ENCODE measurements around the gene ETV1.

ETV1 gene

DNA sequence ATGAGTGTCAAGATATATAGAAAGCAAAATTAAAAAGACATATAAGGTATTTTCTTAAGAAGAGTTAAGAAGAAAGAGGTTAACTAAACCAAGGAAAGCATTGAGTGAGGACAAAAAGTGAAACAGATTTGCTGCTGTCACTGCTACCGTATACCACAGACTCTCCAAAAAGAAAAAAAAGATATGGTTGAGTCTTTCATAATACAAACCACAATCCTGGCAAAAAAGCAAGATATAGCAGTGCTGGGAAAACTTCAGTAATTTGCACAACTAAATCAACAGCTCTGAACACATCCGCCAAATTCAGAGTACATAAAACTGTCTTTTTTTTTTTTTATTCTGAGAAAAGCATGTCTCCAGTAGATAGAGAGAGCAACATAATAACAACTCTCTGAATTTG, 114.7 kb downstream of the ETV1 start:
- Histone ChIP-seq H3K27me3 (ENCODE audit: control insufficient read depth in 1 of 2, insufficient read depth in 2 of 2, low read length in 2 of 2) (no peaks in the 10 kb centered on the region), H3K4me3 (ENCODE audit: low read depth in 1 of 2, low read length in 2 of 2) (no peak overlapping the region), H3K4me1 (ENCODE audit: insufficient read depth, low read length) (no peaks in the 10 kb centered on the region), H3K27ac (ENCODE audit: low read depth, low read length) (no peak overlapping the region), H3K9ac (ENCODE audit: low read length) (no peak overlapping the region), H3K36me3 (ENCODE audit: insufficient read depth, low read length) (no peaks in the 10 kb centered on the region), H3K9me3 (ENCODE audit: low read length) (no peaks in the 10 kb centered on the region)

DNA sequence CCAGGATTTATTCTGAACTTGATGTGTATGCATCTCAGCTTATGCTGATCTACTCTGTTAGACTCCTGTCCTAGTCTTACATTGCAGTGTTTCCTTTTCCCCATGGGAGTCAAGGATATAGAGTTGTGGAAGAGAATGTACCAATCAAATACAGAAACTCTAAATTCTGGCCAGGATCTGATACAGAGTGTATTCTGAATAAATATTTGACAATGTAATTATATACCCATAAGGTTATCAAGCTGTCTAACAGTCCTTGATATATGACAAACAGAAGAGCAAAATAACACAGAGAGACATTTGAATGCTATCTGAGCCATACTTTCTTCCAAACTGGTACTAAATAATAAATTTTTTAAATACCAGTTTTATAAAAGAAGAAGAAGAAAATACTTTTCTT, 116.8 kb downstream of the ETV1 start:
- Histone ChIP-seq H3K27ac (ENCODE audit: low read depth, low read length) (no peak overlapping the region), H3K4me3 (ENCODE audit: low read depth in 1 of 2, low read length in 2 of 2) (no peak overlapping the region), H3K9me3 (ENCODE audit: low read length) (no peaks in the 10 kb centered on the region), H3K9ac (ENCODE audit: low read length) (no peak overlapping the region), H3K36me3 (ENCODE audit: insufficient read depth, low read length) (no peaks in the 10 kb centered on the region), H3K27me3 (ENCODE audit: control insufficient read depth in 1 of 2, insufficient read depth in 2 of 2, low read length in 2 of 2) (no peaks in the 10 kb centered on the region), H3K4me1 (ENCODE audit: insufficient read depth, low read length) (no peaks in the 10 kb centered on the region)

DNA sequence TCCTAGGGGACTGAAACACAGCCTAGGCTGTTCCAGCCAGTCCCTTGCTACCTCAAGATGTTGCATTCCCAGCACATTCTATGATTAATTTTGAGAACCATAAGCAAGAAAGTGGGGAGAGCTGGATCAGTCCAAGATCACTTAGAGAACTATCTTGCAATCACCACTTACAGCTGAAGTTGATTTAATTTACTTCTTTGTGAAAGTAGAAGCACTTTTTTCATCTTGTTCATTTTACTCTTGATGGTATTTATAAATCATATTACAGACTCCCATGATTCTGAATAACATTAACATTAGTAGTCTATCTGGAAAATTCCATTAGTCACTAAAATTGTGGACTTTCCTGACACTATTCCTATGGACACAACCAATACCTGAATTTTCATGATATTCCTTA, 118.5 kb downstream of the ETV1 start:
- Histone ChIP-seq H3K36me3 (ENCODE audit: insufficient read depth, low read length) (no peaks in the 10 kb centered on the region), H3K4me1 (ENCODE audit: insufficient read depth, low read length) (no peaks in the 10 kb centered on the region), H3K9ac (ENCODE audit: low read length) (no peak overlapping the region), H3K4me3 (ENCODE audit: low read depth in 1 of 2, low read length in 2 of 2) (no peak overlapping the region), H3K27me3 (ENCODE audit: control insufficient read depth in 1 of 2, insufficient read depth in 2 of 2, low read length in 2 of 2) (no peaks in the 10 kb centered on the region), H3K27ac (ENCODE audit: low read depth, low read length) (no peak overlapping the region), H3K9me3 (ENCODE audit: low read length) (no peaks in the 10 kb centered on the region)

DNA sequence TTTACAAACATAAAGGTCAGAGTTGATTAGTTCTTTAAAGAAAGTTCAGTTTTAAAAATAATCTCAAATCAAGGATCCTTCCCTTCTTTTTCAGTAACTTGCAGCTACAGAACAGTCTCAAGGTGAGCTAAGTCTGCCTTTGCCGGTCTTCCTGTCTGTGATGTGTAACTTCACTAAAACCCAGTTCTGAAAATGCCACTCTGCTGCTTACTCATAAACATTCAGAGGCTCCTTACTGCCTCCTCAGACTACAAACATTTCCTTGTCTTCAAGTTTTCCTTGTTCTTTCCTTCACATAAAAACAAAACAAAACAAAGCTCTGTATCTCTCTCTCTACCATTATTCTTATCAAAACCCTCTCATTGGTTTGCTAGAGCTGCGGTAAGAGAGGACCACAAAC, 128.7 kb downstream of the ETV1 start:
- H3K27me3 ChIP-seq (ENCODE audit: control insufficient read depth in 1 of 2, insufficient read depth in 2 of 2, low read length in 2 of 2) = no peaks in the 10 kb centered on the region
- H3K4me1 ChIP-seq (ENCODE audit: insufficient read depth, low read length) = no peaks in the 10 kb centered on the region
- no peak overlapping the region for H3K27ac ChIP-seq (ENCODE audit: low read depth, low read length)
- no peak overlapping the region for H3K4me3 ChIP-seq (ENCODE audit: low read depth in 1 of 2, low read length in 2 of 2)
- no peaks in the 10 kb centered on the region for H3K36me3 ChIP-seq (ENCODE audit: insufficient read depth, low read length)
- no peak overlapping the region for H3K9ac ChIP-seq (ENCODE audit: low read length)
- H3K9me3 ChIP-seq (ENCODE audit: low read length) = no peaks in the 10 kb centered on the region

DNA sequence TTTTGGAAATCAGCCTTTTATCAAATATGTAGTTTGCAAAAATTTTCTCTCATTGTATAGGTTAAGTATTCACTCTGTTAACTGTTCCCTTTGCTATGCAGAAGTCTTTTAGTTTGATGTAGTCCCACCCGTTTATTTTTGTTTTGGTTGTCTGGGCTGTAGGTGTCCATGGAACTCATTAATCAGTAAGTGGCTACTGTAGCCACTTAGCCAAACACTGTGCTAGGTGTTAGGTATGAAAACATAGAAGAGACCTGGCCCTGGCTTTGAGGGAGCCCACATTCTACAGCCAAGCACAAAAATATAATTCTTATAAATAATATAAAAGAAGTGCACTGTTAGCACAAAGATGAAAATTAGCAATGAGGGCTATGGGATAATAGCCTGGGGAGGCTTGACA, 133.5 kb downstream of the ETV1 start:
- Histone ChIP-seq H3K4me1 (ENCODE audit: insufficient read depth, low read length) (no peaks in the 10 kb centered on the region), H3K36me3 (ENCODE audit: insufficient read depth, low read length) (no peaks in the 10 kb centered on the region), H3K27me3 (ENCODE audit: control insufficient read depth in 1 of 2, insufficient read depth in 2 of 2, low read length in 2 of 2) (no peaks in the 10 kb centered on the region), H3K4me3 (ENCODE audit: low read depth in 1 of 2, low read length in 2 of 2) (no peak overlapping the region), H3K27ac (ENCODE audit: low read depth, low read length) (no peak overlapping the region), H3K9ac (ENCODE audit: low read length) (no peak overlapping the region), H3K9me3 (ENCODE audit: low read length) (no peaks in the 10 kb centered on the region)

DNA sequence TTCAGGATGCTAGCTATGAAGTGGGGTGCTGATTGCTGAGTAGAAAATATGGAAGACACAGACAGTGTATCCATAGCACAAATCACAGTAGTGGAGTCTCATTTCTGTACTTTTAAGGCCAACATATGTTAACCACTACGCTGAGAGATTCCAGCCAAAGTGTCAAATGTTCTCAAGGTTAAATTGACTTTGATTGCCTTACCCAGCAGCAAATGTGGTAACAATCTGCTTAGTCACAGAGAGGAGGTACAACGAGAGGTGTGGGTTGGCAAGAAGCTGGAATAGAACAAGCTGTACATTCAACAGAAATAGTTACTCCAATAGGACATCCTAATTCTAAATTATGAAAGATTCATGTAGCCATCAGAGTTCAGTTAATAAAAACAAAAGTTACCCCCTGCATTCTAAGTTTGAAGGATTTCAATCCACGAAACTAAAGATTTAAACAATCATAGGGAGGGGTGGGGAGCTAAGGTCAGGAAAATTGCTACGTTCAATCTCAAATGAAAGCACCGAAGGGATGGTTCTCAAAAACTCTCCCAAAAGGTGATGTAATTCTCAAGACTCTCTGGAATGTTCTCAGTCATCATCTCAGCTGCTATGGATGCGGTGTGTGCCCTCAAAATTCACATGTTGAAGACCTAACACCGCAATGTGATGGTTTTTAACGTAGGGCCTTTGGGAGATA, 137.0 kb downstream of the ETV1 start:
- no peaks in the 10 kb centered on the region for H3K27me3 ChIP-seq (ENCODE audit: control insufficient read depth in 1 of 2, insufficient read depth in 2 of 2, low read length in 2 of 2)
- no peak overlapping the region for H3K9ac ChIP-seq (ENCODE audit: low read length)
- no peak overlapping the region for H3K4me3 ChIP-seq (ENCODE audit: low read depth in 1 of 2, low read length in 2 of 2)
- no peaks in the 10 kb centered on the region for H3K4me1 ChIP-seq (ENCODE audit: insufficient read depth, low read length)
- no peak overlapping the region for H3K27ac ChIP-seq (ENCODE audit: low read depth, low read length)
- H3K9me3 ChIP-seq (ENCODE audit: low read length) = no peaks in the 10 kb centered on the region
- H3K36me3 ChIP-seq (ENCODE audit: insufficient read depth, low read length) = no peaks in the 10 kb centered on the region

DNA sequence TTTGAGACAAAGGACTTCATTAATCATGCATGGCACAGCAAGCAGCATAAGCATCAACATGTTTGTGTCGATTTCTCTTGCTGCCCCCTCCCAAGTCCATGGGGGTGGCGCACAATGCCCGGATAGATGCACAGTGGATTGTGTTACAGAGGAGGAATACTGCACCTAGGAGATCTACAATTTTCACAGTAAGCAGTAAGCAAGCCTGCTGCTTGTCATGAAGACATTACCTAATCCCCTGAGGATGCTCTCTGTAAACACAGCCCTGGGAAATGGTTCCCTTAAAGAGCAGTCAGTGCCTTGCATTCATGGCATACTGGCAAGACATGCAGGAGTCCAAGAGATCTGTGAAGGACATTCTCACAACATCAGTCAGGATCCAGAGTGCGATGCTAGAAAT, 137.7 kb downstream of the ETV1 start:
- Histone ChIP-seq H3K9me3 (ENCODE audit: low read length) (no peaks in the 10 kb centered on the region), H3K27ac (ENCODE audit: low read depth, low read length) (no peak overlapping the region), H3K36me3 (ENCODE audit: insufficient read depth, low read length) (no peaks in the 10 kb centered on the region), H3K4me1 (ENCODE audit: insufficient read depth, low read length) (no peaks in the 10 kb centered on the region), H3K9ac (ENCODE audit: low read length) (no peak overlapping the region), H3K27me3 (ENCODE audit: control insufficient read depth in 1 of 2, insufficient read depth in 2 of 2, low read length in 2 of 2) (no peaks in the 10 kb centered on the region), H3K4me3 (ENCODE audit: low read depth in 1 of 2, low read length in 2 of 2) (no peak overlapping the region)

DNA sequence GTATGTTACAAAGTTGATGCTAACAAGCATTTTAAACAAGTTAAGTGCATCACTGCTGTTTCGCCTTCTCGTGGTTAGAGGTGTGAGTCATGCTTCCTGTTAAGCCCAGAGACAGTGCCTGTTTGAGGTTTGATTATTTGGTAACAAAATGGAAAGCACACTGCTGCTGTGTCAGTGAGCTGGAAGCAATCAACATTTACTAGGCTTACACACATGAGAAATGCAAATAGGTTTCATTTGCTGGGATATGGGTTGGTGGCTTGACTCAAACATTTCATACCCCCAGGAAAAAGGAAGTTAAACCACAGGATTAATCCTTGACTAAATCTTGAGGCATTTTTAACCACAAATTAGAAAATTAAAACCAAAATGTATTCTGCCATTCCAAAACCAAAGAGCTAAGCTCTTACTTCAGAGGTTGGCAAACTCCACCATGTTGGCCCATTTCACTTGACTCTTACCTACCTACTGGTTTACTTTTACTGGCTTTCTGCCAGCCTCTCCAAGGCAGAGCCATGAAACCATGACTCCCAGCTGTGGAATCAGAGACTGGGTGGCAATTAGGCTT, 139.2 kb downstream of the ETV1 start:
- Histone ChIP-seq H3K4me1 (ENCODE audit: insufficient read depth, low read length) (no peaks in the 10 kb centered on the region), H3K27me3 (ENCODE audit: control insufficient read depth in 1 of 2, insufficient read depth in 2 of 2, low read length in 2 of 2) (no peaks in the 10 kb centered on the region), H3K27ac (ENCODE audit: low read depth, low read length) (no peak overlapping the region), H3K36me3 (ENCODE audit: insufficient read depth, low read length) (no peaks in the 10 kb centered on the region), H3K9ac (ENCODE audit: low read length) (no peak overlapping the region), H3K9me3 (ENCODE audit: low read length) (no peaks in the 10 kb centered on the region), H3K4me3 (ENCODE audit: low read depth in 1 of 2, low read length in 2 of 2) (no peak overlapping the region)

DNA sequence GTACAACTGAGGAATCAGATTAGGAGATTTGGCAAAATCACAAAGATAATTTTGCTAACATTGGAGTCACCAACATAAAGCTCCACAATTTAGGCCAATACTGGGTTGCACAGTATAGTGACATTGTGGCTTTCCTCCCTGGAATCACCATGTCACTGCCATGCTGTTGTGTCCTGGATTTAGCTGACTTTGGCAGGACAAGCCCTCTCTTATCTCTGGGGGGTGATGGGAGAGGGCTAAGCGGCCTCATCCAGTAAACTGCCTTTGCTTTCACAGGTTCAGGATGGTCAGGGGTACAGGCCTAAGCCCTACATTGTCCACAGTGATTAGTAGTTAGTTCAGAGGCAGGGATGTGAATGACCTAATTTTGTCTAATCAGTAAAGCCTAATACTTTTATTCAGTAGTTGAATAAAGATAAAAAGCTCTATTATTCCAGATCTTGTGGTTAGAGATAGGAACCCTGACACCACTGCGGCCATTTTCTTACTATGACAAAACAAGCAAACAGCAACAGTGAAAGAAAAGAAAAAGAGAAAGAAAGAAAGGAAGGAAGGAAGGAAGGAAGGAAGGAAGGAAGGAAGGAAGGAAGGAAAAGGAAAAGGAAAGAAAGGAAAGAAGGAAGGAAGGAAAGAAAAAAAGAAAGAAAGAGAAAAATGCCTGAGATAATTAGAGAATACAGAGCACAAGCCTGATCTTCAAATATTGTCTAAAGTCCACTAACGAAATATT, 140.1 kb downstream of the ETV1 start:
- Histone ChIP-seq H3K36me3 (ENCODE audit: insufficient read depth, low read length) (no peaks in the 10 kb centered on the region), H3K27ac (ENCODE audit: low read depth, low read length) (no peak overlapping the region), H3K9ac (ENCODE audit: low read length) (no peak overlapping the region), H3K27me3 (ENCODE audit: control insufficient read depth in 1 of 2, insufficient read depth in 2 of 2, low read length in 2 of 2) (no peaks in the 10 kb centered on the region), H3K4me1 (ENCODE audit: insufficient read depth, low read length) (no peaks in the 10 kb centered on the region), H3K9me3 (ENCODE audit: low read length) (no peaks in the 10 kb centered on the region), H3K4me3 (ENCODE audit: low read depth in 1 of 2, low read length in 2 of 2) (no peak overlapping the region)

DNA sequence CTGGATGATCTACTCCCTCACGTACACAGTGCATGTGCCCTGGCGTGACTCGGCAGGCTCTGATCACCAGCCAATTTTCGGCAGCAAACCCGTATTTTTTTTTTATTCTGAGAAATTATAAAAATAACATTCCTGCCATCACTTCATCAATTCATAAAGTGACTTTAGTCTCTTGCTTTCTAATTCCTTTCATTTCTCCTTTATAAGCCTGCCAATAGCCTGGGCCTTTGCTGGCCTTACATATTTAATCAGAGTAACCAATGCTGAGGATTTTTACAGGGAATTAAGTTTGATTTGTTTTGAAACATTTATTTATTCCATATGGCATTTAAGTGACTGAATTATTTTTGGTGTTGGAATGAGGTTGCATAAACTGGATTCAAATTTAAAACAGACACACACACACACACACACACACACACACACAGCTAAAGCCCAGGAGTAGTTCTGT, 140.8 kb downstream of the ETV1 start:
- H3K4me3 ChIP-seq (ENCODE audit: low read depth in 1 of 2, low read length in 2 of 2) = no peak overlapping the region
- H3K4me1 ChIP-seq (ENCODE audit: insufficient read depth, low read length) = no peaks in the 10 kb centered on the region
- H3K9me3 ChIP-seq (ENCODE audit: low read length) = no peaks in the 10 kb centered on the region
- no peak overlapping the region for H3K27ac ChIP-seq (ENCODE audit: low read depth, low read length)
- H3K36me3 ChIP-seq (ENCODE audit: insufficient read depth, low read length) = no peaks in the 10 kb centered on the region
- no peaks in the 10 kb centered on the region for H3K27me3 ChIP-seq (ENCODE audit: control insufficient read depth in 1 of 2, insufficient read depth in 2 of 2, low read length in 2 of 2)
- no peak overlapping the region for H3K9ac ChIP-seq (ENCODE audit: low read length)

DNA sequence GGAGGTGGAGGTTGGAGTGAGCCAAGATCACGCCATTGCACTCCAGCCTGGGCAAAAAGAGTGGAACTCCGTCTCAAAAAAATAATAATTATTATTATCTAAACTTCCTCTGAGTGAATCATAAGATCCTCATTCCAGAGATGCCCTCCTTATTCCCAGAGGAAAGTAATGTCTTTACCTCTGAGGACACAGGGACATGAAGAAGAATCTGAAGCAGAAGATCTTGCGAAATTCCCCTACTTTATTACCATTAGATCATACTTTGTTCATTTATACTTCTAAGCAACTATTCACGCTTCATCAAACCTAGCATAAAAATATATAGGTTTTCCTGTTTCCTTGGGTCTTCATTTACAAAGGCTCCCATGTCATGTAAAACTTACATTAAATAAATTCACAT, 143.1 kb downstream of the ETV1 start:
- Histone ChIP-seq H3K36me3 (ENCODE audit: insufficient read depth, low read length) (no peaks in the 10 kb centered on the region), H3K9me3 (ENCODE audit: low read length) (no peaks in the 10 kb centered on the region), H3K4me1 (ENCODE audit: insufficient read depth, low read length) (no peaks in the 10 kb centered on the region), H3K9ac (ENCODE audit: low read length) (no peak overlapping the region), H3K4me3 (ENCODE audit: low read depth in 1 of 2, low read length in 2 of 2) (no peak overlapping the region), H3K27ac (ENCODE audit: low read depth, low read length) (no peak overlapping the region), H3K27me3 (ENCODE audit: control insufficient read depth in 1 of 2, insufficient read depth in 2 of 2, low read length in 2 of 2) (no peaks in the 10 kb centered on the region)

DNA sequence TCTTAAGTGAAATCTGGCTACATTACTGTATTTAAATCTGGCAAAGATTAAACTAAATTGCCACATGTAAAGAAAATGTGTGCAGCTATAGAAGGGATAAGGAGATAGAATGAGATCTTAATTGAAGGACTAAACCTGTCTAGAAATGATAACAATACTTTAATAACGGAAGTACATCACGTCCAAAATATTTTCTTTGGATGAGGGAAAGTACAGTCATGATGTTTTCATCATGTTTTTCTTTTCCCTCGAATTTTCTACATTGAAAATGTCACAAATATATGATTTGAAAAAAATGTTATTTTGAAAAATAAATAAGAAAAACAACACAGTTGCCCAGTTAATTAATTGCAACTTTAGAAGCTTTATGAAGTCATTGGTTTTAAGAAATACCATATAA, 143.9 kb downstream of the ETV1 start:
- H3K4me1 ChIP-seq (ENCODE audit: insufficient read depth, low read length) = no peaks in the 10 kb centered on the region
- no peaks in the 10 kb centered on the region for H3K9me3 ChIP-seq (ENCODE audit: low read length)
- H3K4me3 ChIP-seq (ENCODE audit: low read depth in 1 of 2, low read length in 2 of 2) = no peak overlapping the region
- H3K27ac ChIP-seq (ENCODE audit: low read depth, low read length) = no peak overlapping the region
- H3K36me3 ChIP-seq (ENCODE audit: insufficient read depth, low read length) = no peaks in the 10 kb centered on the region
- no peaks in the 10 kb centered on the region for H3K27me3 ChIP-seq (ENCODE audit: control insufficient read depth in 1 of 2, insufficient read depth in 2 of 2, low read length in 2 of 2)
- H3K9ac ChIP-seq (ENCODE audit: low read length) = no peak overlapping the region
